Inflammatory macrophage treated with lipopolysaccharide for 4 hours (primary cell): ENCODE measurements around the gene GYS1.
"Not testable (repeated sequence)": the region's sequence is repeated elsewhere in the genome, so short reads cannot be mapped to it uniquely, and the experiment has no call there.

ENCODE experiments used
- DNase-seq: peaks from one replicate; pipeline ENCODE4 v3.0.0-alpha.2; 2020

The GYS1 gene

DNA sequence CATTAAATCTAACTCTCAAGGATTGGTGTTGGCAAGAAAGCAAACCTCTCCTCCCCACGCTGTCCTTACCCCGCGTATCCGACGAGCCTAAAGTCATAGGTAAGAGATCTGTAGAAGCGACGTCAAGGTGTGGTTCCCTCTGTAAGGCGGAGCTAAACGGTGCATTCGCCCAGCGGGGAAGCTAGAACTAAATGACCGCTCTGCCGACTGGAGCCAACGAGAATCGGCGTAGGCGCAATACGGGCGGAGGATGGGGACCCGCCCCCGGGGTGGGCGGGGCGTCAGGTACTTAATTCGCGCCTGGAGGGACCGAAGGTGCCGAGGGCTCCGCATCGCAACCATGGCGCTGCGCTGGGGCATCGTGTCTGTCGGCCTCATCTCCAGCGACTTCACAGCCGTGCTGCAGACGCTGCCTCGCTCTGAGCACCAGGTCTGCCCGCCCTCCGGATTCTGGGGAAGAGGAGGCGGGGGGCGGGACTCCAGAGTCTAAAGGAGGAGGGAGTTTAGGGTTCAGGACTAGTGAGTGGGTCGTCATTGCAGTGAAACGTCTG, 59.7 kb downstream of the GYS1 start, which contains the start of gene DHDH:
TSS of gene DHDH (plus strand) at position 318 of the 551 bp plus-strand sequence. CDS start at position 341, 23 bp downstream.
- DNase-seq = peak; percentile 66

DNA sequence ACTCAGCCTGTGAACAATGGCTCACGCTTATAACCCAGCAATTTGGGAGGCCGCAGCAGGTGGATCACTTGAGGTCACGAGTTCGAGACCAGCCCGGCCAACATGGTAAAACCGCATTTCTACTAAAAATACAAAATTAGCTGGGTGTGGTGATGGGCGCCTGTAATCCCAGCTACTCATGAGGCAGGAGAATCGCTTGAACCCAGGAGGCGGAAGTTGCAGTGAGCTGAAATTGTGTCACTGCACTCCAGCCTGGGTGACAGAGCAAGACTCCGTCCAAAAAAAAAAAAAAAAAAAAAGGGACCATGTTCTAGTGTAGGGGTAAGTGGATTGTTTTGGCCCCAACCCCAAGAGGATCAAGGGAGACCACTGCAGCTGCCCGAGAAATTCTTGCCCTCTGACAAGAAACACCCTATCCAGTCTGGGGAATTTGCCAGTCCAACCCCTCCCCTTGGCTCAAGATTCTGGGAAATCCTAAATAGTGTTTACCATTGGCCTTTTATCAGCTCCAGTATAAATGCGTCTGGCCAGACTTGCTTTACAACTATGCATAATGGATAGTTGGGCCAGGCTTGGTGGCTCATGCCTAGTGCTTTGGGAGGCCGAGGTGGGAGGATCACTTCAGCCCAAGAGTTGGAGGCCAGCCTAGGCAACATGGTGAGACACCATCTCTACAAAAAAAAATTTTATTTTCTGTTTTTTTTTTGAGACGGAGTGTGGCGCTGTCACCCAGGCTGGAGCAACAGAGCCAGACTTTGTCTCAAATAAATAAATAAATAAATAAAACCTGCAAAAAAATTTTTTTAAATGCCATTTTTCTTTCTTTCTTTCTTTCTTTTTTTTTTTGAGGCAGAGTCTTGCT, 64.7 kb downstream of the GYS1 start:
- DNase-seq = no peak

DNA sequence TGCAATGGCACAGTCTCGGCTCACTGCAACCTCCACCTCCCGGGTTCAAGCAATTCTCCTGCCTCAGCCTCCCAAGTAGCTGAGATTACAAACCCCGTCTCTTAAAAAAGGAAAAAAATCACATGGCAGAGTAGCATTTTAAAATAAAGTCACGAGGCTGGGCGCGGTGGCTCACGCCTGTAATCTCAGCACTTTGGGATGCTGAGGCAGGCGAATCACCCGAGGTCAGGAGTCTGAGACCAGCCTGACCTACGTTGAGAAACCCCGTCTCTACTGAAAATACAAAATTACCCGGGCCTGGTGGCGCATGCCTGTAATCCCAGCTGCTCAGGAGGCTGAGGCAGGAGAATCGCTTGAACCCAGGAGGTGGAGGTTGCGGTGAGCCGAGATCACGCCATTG, 65.4 kb downstream of the GYS1 start:
- DNase-seq = peak; percentile 41

DNA sequence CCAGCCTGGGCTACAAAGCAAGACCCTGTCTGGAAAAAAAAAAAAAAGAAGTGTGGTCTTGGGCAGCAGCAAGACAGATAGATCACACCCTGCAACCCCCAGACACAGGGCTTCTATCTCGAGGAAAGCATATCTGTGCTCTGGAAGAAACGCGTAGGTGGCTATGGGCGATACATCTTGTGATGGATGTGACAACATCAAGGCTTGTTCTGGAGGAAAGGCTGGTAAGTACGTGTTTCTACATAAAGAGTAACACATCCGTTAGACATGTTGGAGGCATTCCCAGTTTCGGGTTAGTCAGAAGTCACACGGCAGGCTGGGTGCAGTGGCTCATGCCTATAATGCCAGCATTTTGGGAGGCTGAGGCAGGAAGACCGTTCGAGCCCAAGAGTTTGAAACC, 66.2 kb downstream of the GYS1 start:
- peak; percentile 98 for DNase-seq

DNA sequence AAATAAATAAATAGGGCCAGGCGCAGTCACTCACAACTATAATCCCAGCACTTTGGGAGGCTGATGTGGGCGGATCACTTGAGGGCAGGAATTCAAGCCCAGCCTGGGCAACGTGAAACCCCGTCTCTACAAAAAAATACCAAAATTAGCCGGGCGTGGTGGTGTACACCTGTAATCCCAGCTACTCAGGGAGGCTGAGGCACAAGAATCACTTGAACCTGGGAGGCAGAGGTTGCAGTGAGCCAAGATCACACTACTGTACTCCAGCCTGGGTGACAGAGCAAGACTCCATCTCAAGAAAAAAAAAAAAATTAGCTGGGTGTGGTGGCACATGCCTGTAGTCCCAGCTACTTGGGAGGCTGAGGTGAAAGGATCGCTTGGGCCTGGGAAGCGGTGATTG, 67.2 kb downstream of the GYS1 start:
- DNase-seq = not testable (repeated sequence)

DNA sequence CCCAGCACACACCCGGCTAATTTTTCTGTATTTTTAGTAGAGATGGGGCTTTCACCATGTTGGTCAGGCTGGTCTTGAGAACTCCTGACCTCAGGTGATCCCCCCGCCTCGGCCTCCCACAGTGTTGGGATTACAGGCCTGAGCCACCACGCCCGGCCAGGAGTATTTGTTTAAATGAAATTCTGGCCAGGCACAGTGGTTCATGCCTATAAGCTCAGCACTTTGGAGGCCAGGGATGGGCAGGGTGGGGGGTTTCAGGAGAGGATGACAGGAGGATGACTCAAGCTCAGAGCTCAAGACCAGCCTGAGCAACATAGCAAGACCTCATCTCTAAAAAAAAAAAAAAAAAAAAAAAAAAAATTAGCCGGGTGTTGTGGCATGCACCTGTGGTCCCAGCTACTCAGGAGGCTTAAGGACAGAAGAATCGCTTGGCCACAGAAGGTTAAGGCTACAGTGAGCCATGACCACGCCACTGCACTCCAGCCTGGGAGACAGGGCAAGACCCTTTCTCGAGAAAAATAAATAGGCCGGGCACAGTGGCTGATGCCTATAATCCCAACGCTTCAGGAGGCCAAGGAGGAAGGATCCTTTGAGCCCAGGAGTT, 67.8 kb downstream of the GYS1 start:
- DNase-seq = peak; percentile 61

DNA sequence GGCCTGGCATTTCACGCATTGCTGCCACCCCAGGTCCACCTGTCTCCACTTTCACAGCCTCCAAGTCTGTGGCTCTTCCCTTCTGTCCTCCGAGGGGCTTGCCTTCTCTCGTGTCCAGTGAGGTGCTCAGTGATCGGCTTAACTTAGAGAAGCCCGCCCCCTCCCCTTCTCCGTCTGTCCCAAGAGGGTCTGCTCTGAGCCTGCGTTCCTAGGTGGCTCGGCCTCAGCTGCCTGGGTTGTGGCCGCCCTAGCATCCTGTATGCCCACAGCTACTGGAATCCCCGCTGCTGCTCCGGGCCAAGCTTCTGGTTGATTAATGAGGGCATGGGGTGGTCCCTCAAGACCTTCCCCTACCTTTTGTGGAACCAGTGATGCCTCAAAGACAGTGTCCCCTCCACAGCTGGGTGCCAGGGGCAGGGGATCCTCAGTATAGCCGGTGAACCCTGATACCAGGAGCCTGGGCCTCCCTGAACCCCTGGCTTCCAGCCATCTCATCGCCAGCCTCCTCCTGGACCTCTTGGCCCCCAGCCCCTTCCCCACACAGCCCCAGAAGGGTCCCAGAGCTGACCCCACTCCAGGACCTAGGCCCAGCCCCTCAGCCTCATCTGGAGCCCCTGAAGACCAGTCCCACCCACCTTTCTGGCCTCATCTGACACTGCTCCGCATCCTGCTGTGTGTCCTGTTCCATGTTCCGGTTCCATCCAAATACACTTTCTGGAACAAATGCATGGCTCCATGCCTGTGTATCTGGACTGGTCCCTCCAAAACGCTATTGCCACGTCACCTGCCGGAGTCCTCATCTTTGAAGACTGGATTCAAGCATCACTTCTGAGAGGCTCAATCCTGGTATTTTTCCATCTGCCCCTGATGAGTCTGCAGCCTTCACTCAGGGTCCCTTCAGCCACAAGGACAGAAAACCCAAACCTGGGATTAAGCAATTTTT, 70.3 kb downstream of the GYS1 start:
- DNase-seq = no peak

DNA sequence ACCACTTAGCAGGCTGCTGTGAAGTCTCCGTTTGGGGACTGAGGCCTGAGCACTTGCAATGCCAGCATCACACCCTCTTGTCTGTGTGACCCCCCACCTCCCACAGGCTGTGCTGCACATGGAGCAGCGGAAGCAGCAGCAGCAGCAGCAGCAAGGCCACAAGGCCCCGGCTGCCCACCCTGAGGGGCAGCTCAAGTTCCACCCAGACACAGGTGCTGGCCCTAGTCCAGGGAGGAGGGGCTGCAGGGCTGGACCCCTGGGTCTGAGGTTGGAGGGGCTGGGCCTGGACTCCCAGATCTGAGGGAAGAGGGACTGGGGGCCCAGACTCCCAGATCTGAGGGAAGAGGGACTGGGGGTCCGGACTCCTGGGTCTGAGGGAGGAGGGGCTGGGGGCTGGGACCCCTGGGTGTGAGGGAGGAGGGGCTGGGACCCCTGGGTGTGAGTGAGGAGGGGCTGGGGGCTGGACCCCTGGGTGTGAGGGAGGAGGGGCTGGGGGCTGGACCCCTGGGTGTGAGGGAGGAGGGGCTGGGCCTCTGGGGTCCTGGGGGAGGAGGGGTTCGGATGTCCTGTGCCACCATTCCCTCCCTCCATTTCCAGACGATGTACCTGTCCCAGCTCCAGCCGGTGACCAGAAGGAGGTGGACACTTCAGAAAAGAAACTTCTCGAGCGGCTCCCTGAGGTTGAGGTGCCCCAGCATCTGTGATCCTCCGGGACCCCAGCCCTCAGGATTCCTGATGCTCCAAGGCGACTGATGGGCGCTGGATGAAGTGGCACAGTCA, 71.2 kb downstream of the GYS1 start:
- DNase-seq = no peak

DNA sequence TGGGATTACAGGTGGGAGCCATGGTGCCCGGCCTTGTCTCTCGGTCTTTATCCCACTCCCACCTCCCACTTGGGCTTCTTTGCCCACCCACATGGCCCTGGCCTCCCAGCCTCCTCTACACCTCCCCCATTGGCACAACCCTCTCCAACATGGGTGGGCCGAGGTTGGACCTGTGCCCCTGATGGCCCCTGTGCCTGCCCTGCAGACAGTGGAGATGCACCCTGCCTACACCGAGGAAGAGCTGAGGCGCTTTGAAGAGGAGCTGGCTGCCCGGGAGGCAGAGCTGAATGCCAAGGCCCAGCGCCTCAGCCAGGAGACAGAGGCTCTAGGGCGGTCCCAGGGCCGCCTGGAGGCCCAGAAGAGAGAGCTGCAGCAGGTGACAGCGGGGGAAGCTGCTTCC, 72.2 kb downstream of the GYS1 start:
- no peak for DNase-seq

DNA sequence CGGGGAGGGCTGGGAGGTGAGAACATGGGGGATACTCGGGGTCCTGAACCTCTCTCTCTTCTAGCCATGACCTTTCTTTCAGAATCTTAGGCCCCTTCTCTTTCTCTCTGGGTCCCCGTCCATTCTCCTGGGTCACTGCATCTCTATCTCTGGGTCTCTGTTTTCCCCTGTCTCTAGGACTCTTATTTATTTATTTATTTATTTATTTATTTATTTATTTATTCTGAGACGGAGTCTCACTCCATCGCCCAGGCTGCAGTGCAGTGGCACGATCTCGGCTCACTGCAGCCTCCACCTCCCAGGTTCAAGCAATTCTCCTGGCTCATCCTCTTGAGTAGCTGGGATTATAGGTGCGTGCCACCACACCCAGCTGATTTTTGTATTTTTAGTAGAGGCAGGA, 73.8 kb downstream of the GYS1 start:
- not testable (repeated sequence) for DNase-seq

DNA sequence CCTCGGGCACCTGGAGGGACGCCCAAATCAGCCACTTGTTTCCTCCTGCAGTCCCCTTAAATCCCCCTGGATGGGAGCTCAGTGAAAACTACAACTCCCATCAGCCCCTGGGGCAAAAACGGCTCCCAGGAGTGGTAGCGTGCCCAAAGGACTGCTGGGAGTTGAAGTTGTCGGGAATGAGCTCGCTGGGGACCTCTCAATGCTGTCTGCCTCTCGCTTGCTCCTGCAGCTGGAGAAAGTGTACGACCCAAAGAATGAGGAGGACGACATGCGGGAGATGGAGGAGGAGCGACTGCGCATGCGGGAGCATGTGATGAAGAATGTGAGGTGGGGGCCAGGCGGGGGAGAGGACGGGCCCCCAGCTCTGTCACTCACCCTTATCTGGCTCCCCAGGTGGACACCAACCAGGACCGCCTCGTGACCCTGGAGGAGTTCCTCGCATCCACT, 74.3 kb downstream of the GYS1 start:
- no peak for DNase-seq
